ENCODE data around the gene PPFIA4. TPM values are rescaled to one million over a fixed set of nuclear protein-coding genes. Genes with fewer than 3 reads are reported as not detected.

PPFIA4 gene
- total RNA-seq (10 to 100 TPM in 2 of 7 donors, 1 to 10 TPM in 5; 2.5 to 12.0 (median 6.6) TPM), polyA plus RNA-seq (1 to 10 TPM in 1 of 3 donors, under 1 TPM in 2; 0.21 to 2.2 (median 0.52) TPM)
- long read RNA-seq, donor 1 = 0 reads
- long read RNA-seq, donor 2 = 0 reads

- TF ChIP-seq POLR2A (IDR thresholded peaks at IDR 0.05) = no peak
- TF ChIP-seq POLR2AphosphoS5 (IDR thresholded peaks at IDR 0.05) = peak; percentile 76 to 87 (median 80)
- TF ChIP-seq, protein P1, sequence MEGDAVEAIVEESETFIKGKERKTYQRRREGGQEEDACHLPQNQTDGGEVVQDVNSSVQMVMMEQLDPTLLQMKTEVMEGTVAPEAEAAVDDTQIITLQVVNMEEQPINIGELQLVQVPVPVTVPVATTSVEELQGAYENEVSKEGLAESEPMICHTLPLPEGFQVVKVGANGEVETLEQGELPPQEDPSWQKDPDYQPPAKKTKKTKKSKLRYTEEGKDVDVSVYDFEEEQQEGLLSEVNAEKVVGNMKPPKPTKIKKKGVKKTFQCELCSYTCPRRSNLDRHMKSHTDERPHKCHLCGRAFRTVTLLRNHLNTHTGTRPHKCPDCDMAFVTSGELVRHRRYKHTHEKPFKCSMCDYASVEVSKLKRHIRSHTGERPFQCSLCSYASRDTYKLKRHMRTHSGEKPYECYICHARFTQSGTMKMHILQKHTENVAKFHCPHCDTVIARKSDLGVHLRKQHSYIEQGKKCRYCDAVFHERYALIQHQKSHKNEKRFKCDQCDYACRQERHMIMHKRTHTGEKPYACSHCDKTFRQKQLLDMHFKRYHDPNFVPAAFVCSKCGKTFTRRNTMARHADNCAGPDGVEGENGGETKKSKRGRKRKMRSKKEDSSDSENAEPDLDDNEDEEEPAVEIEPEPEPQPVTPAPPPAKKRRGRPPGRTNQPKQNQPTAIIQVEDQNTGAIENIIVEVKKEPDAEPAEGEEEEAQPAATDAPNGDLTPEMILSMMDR (IDR thresholded peaks at IDR 0.05 in 8 of 11, conservative IDR thresholded peaks at IDR 0.05 in 3 of 11) = peak in 1 of 11 experiments; percentile 10
- H3K9me3 ChIP-seq = no peaks in the 10 kb centered on the region
- H3K4me3 ChIP-seq = peak within 1 kb of the TSS; percentile 40 to 75 (median 52)
- WGBS, 5 donors = 13 to 63% (median 13%) methylated on average over 10 to 52 of the region's 52 CpGs
- H3K27me3 ChIP-seq (replicated peaks in 1 of 7) = peaks cover 0 to 21% (median 6%) of the 10 kb centered on the region in 7 donors
- intact Hi-C loops (cut with DNase I; ENCODE audit: low total_unique reads) = no loop called here
- H3K36me3 ChIP-seq = peaks cover 3 to 36% (median 31%) of the 10 kb centered on the region in 6 donors
- peak within 1 kb of the TSS in 6 of 8 donors; percentile 29 to 59 (median 52) for H3K27ac ChIP-seq
- H3K4me1 ChIP-seq = peaks cover 0 to 26% (median 17%) of the 10 kb centered on the region in 6 donors
- DNase-seq = peak; percentile 95
Measured at GRCh38 chr1:203026031-203026665, at the start of gene PPFIA4. PPFIA4 (plus strand) TSS chr1:203026491; CDS start chr1:203039009, 12,518 bp downstream.

DNA sequence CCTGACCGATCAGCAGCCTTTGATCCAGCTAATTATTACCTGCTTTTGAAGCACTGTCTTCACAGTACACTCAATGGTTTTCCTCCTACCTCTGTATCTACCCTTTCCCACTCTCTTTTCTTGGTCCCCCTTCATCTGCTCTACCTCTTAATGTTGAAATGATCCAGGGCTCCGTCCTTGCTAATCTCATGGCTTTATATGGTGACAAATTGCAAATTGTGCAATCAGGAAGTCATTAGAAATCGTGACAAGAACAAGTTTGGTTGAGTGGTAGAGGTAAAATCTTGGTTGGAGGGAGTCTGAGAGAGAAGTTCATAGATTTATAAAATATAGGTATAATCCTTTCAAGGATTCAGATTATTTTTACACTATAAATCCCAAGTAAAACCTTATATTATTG, 49.7 kb upstream of the PPFIA4 start:
- WGBS, 5 donors = 30 to 43% (median 37%) methylated on average over 3 of the region's 3 CpGs

GRCh38 chr1:202979459-202979858, 46.8 kb upstream of the PPFIA4 start:
- no peak overlapping the region for H3K27ac ChIP-seq
- no peaks in the 10 kb centered on the region for H3K36me3 ChIP-seq
- TF ChIP-seq, protein P1 (IDR thresholded peaks at IDR 0.05 in 8 of 11, conservative IDR thresholded peaks at IDR 0.05 in 3 of 11) = no peak
- no peak for TF ChIP-seq POLR2A (IDR thresholded peaks at IDR 0.05)
- no peak for TF ChIP-seq POLR2AphosphoS5 (IDR thresholded peaks at IDR 0.05)
- H3K4me1 ChIP-seq = peaks cover 0 to 10% (median 0%) of the 10 kb centered on the region in 6 donors
- intact Hi-C loops (cut with DNase I; ENCODE audit: low total_unique reads) = no loop called here
- no peak overlapping the region for H3K4me3 ChIP-seq
- H3K9me3 ChIP-seq = no peaks in the 10 kb centered on the region
- 85 to 92% (median 86%) methylated on average over 2 of the region's 2 CpGs for WGBS, 5 donors
- no peaks in the 10 kb centered on the region for H3K27me3 ChIP-seq (replicated peaks in 1 of 7)
- no peak for DNase-seq

More for the DNA sequence above, 49.7 kb upstream of the PPFIA4 start:
- no peak overlapping the region for H3K4me3 ChIP-seq
- H3K9me3 ChIP-seq = no peaks in the 10 kb centered on the region
- no peaks in the 10 kb centered on the region for H3K36me3 ChIP-seq
- peaks cover 0 to 6% (median 0%) of the 10 kb centered on the region in 6 donors for H3K4me1 ChIP-seq
- DNase-seq = no peak
- H3K27ac ChIP-seq = no peak overlapping the region
- intact Hi-C loops (cut with DNase I; ENCODE audit: low total_unique reads) = no loop called here
- TF ChIP-seq POLR2A (IDR thresholded peaks at IDR 0.05) (no peak), POLR2AphosphoS5 (IDR thresholded peaks at IDR 0.05) (no peak)
- TF ChIP-seq, protein P1 (IDR thresholded peaks at IDR 0.05 in 8 of 11, conservative IDR thresholded peaks at IDR 0.05 in 3 of 11) = no peak
- no peaks in the 10 kb centered on the region for H3K27me3 ChIP-seq (replicated peaks in 1 of 7)

DNA sequence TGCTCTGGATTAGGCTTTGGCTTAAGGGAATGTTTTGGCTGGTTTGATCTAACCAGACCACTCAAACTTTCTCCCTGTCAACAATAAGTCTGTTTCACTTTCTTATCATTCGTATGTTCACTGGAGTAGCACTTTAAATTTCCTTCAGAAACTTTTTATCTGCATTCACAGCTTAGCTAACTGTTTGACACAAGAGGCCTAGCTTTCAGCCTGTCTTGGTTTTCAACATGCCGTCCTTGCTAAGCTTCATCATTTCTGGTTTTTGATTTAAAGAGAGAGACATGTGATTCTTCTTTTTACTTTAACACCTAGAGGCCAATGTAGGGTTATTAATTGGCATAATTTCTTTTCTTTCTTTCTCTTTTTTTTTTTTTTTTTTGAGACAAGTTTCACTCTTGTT, 44.4 kb upstream of the PPFIA4 start:
- no peak for TF ChIP-seq POLR2AphosphoS5 (IDR thresholded peaks at IDR 0.05)
- TF ChIP-seq, protein P1 (IDR thresholded peaks at IDR 0.05 in 8 of 11, conservative IDR thresholded peaks at IDR 0.05 in 3 of 11) = no peak
- no peak overlapping the region for H3K27ac ChIP-seq
- H3K4me3 ChIP-seq = no peak overlapping the region
- DNase-seq = no peak
- 58 to 67% (median 64%) methylated on average over 2 of the region's 2 CpGs for WGBS, 5 donors
- no peaks in the 10 kb centered on the region for H3K9me3 ChIP-seq
- intact Hi-C loops (cut with DNase I; ENCODE audit: low total_unique reads) = no loop called here
- no peaks in the 10 kb centered on the region for H3K27me3 ChIP-seq (replicated peaks in 1 of 7)
- H3K36me3 ChIP-seq = no peaks in the 10 kb centered on the region
- peaks cover 0 to 6% (median 0%) of the 10 kb centered on the region in 6 donors for H3K4me1 ChIP-seq

Data from spleen (tissue), 13 donors.